Stimulated activated CD8-positive, alpha-beta memory T cell treated with anti-CD3 and anti-CD28 coated beads, Interleukin-4, amount 100 ng/mL, for 4 hours (primary cell): ENCODE results near the gene CTNNB1.
A peak's percentile ranks its signal among the peaks of the same experiment; 100 is the strongest.

Source experiments
- DNase-seq, 2 donors: peaks; one replicate each; pipeline ENCODE4 v3.0.0-alpha.2; 2020; ENCODE audit warnings: low read depth in 2 of 2, low spot score in 1 of 2

Gene CTNNB1

DNA sequence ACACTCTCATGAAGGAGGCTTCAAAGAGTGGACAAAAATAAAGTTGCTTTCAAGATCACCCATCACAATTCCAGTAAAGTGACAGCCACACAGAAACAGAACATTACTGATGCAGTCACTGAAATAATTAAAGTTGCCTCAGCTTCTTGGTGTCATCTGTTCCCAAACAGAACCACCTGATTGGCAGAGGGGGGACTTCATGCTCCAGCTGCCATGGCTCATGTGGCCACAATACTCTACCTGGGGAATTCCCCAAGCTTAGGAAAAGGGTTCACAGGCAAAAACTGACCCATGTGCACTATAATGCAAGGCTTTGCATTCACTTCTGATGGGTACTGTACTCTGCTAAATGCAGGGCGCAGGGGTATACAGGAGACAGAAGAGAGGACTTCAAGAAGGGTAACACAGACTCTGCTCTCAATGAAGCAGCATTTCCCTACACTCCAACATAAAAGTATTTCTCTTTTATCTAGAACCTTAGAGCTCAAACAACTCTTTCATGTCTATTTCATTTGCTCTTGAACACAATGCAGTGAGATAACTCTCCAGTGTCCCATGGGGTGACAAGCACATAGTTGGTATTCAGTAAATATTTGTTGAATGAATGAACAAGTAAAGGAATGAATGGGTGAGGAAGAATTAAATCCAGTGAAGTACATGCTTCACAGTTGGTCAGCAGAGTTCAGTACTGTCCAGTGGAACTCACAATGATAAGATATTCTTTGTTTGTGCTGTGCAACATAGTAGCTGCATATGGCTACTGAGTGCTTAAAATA lies 8.6 kb upstream of the CTNNB1 start:
- no peak for DNase-seq

DNA sequence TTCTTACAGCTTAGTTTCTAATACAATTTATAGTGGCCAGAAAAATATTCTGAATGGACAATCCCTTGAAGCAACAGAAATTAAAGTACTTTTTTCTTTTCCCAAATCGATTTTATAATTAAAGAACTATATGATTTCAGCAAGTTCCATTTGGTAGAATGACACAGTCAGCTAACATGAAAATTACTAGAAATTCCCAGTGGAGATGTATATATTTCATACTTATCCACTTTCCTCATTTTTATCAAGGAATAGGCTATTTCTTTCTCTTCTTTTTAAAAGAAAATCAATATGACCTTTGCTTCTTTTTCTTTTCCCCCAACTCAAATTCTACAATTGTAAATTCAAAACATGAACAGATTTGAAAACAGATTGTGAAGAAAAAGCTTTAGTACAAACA lies 6.4 kb upstream of the CTNNB1 start:
- DNase-seq, result no peak

DNA sequence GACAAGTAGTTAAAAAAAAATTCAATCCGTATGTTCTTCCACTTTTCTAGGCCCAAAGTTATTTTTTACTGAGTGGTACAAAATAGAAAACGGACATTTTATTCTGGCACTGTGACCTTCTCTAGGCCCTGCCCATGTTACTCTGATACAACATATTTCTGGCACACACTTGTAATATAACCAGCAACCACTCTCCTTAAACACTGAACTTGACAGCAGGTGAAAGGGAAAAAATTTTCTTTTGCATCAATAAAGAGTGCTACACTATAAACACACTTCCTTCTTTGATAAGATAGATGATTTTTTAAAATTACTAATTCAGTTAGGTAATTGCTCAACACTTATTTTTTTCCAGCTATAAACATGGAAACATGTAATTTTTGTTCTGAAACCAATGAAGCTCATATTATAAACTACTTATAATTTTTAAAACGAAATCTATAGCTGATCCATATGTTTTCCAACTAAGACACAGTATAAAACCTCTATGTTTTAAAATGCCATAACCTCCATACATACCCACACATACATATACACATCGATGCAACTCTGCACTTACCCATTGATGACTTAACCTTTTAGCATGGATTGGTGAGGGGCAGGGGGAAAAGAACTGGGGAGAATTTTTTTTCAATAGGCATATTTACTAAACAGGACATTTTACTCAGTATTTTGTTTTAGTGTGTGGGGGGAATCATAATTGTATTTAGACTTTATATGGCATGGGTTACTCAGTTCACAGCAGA lies 5.3 kb upstream of the CTNNB1 start:
- DNase-seq, result no peak

GRCh38 chr3:41194701-41195100 lies 4.6 kb upstream of the CTNNB1 start:
- no peak for DNase-seq

- DNase-seq, result no peak
Observed at GRCh38 chr3:41195946-41196345, 3.4 kb upstream of the CTNNB1 start.

- DNase-seq, result no peak
Observed at GRCh38 chr3:41196499-41197410, 2.5 kb upstream of the CTNNB1 start.

- DNase-seq, result no peak
Observed at GRCh38 chr3:41198046-41198445, 1.3 kb upstream of the CTNNB1 start.

DNA sequence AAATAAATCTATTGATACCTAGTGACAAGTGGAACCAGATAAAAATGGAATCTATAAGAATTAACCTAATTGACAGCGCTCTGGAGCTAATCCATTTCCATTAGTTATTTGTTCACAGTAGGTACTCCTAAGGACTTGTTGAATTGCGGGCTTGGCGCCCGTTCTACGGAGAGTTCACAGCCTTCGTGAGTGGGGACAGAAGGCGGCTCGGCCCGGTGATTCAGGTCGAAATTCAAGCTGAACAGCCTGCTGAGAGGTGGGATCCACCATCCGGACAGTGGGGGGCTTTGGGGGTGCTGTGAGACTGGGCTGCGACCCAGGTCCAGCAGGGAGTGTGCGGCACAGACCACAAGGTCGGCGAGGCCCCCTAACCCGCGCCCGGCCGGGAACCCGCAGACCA lies 779 bp upstream of the CTNNB1 start:
- peak in 1 of 2 donors; percentile 2 for DNase-seq

DNA sequence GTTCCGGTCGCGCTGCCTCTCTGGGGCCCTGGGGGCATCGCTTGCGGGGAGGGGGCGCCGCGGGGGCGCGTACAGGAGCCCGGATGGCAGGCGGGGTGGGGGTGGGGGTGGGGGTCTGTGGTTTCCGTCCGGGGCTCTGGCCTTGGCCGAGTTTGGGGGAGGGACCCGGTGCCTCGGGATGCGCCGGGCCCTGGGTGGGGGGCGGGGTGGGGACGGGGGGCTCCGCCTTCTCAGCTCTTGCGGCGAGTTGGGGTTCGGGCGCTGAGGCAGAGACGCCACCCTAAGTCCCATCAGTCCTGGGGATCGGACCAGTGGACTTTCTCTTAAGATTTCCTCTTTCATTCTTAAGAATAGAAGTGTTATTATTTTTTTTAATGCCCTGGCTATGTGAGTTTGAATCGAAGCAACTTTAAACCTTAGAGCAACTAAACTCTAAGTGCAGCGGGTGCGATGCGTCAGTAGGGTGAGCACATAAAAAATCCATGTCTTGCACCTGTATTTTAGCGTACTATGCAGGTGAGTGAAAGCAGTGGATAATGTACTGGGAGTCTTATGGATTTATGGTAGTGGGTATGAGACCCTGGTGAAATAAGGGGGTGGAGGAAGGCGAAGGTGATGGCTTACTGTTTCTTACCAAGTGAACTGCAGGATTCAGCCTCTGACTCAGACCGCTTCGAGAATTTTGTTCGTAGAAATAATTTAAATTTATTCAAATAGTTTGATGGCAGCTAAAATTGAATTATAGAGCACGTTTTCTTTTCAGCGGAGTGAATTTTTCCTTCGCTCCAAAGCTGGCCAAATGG lies 762 bp downstream of the CTNNB1 start:
- peak in 1 of 2 donors; percentile 7 for DNase-seq

- no peak for DNase-seq
Observed at GRCh38 chr3:41200669-41201021, 1.3 kb downstream of the CTNNB1 start.

GRCh38 chr3:41202075-41202833 lies 2.9 kb downstream of the CTNNB1 start:
- DNase-seq, result no peak

DNA sequence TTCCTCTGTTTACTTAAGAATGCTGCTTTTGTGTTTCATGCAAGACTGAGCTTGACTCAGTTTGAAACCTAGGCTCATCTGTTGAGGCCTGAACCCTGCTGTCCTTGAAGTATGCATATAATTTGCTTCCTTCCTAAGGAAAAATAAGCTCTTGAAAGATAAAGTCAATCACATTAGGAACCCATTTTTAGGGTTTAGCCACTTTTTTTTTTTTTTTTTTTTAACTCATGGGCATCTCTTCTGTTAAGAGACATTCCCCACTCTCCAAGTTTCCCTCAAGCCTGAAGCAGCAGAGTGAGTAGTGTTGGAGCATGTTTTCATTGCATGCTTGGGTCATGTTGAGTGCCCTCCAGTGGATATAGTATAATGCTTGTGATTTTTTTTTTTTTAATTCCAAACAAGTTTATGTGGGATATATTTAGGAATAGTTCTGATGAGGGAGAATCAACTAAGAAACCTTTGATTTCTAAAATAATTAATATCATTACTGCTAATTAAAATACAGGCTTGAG lies 3.6 kb downstream of the CTNNB1 start:
- DNase-seq, result no peak

GRCh38 chr3:41204369-41204768 lies 5.1 kb downstream of the CTNNB1 start:
- no peak for DNase-seq

- no peak for DNase-seq
Observed at GRCh38 chr3:41205591-41205990, 6.3 kb downstream of the CTNNB1 start.

GRCh38 chr3:41207355-41207754 lies 8.1 kb downstream of the CTNNB1 start:
- no peak for DNase-seq

GRCh38 chr3:41208507-41209220 lies 9.4 kb downstream of the CTNNB1 start:
- no peak for DNase-seq

DNA sequence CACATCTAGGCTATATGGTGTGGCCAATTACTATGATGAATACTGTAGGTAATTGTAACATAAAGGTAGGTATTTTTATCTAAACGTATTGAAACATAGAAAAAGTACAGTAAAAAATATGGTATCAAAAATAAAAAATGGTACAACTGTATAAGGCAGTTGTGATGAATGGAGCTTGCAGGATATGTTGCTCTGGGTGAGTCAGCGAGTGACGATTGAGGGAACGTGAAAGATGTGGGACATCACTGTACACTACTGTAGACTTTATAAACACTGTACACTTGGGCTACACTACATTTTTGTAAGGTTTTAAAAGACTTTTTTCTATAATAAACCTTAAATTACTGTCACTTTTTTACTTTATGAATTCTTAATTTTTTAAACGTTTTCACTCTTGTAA lies 10.3 kb downstream of the CTNNB1 start:
- DNase-seq, result no peak

GRCh38 chr3:41210966-41211365 lies 11.7 kb downstream of the CTNNB1 start:
- no peak for DNase-seq

DNA sequence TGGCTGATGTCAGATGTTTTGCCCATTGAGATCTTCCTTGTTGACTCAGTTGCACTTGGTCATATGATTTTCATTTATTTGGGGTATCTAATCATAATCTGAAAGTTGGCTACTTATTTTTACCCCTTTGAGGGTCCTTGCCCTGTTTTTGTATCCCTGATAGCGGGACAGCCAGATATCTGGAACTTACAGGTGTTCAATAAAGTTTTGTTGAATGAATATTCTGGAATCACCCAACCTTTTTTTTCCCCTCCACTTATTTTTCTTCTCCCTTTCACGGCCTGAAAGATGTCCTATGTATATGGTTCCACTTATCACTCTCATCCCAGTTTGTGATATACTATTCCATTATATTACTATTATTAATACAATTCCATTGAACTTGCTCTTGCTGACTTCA lies 12.8 kb downstream of the CTNNB1 start:
- no peak for DNase-seq
